Stimulated activated CD8-positive, alpha-beta memory T cell treated with anti-CD3 and anti-CD28 coated beads, Interleukin-15, amount 100 ng/mL, for 4 hours (primary cell): ENCODE results near the gene NR4A1.

Experiments used
- DNase-seq, 2 donors: peaks; one replicate each; pipeline ENCODE4 v3.0.0-alpha.2; 2020; ENCODE audit warnings: low read depth in 2 of 2

The NR4A1 gene

DNA sequence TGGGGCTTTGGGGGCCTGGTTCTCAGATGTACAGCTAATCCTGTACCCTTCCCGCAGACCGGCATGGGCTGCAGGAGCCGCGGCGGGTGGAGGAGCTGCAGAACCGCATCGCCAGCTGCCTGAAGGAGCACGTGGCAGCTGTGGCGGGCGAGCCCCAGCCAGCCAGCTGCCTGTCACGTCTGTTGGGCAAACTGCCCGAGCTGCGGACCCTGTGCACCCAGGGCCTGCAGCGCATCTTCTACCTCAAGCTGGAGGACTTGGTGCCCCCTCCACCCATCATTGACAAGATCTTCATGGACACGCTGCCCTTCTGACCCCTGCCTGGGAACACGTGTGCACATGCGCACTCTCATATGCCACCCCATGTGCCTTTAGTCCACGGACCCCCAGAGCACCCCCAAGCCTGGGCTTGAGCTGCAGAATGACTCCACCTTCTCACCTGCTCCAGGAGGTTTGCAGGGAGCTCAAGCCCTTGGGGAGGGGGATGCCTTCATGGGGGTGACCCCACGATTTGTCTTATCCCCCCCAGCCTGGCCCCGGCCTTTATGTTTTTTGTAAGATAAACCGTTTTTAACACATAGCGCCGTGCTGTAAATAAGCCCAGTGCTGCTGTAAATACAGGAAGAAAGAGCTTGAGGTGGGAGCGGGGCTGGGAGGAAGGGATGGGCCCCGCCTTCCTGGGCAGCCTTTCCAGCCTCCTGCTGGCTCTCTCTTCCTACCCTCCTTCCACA lies 7.6 kb downstream of the NR4A1 start:
- no peak for DNase-seq

- DNase-seq, result no peak
Measured at GRCh38 chr12:52059582-52060497, 8.6 kb downstream of the NR4A1 start.

- no peak for DNase-seq
Measured at GRCh38 chr12:52060498-52061177, 9.4 kb downstream of the NR4A1 start.

DNA sequence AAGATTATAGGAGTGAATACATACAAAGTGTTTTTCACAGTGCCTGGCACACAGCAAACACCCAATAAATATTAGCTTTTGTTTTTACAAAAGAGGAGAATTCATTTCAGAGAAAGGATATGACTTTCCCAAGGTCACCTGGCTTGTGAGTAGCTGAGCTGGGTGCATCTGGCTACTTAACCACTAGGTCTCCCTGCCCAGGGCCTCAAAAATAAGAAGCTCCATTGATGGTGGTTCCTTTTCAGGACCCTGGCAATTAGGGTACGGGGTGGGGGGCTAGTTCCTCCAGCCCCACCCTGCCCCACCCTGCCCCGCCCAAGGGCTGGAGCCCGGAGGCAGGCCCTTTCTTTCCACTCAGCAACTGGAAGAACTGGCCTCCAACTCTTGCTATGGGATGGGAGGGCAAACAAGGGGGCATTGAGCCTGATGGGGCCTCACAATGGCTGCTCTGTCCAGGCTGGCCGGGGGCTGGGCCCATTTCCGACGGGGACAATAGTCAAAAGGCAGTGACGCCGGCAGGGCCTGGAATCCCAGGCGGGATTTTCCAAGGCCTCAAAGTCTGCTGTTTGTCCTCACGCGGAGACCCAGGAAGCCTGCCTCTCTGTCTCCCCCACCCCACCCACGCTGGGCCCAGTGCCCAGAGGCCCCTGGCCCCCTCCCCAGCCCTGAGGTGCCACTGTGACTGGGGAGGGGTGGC lies 10.4 kb downstream of the NR4A1 start:
- DNase-seq, result no peak

- no peak for DNase-seq
Measured at GRCh38 chr12:52062167-52063081, 11.2 kb downstream of the NR4A1 start.

DNA sequence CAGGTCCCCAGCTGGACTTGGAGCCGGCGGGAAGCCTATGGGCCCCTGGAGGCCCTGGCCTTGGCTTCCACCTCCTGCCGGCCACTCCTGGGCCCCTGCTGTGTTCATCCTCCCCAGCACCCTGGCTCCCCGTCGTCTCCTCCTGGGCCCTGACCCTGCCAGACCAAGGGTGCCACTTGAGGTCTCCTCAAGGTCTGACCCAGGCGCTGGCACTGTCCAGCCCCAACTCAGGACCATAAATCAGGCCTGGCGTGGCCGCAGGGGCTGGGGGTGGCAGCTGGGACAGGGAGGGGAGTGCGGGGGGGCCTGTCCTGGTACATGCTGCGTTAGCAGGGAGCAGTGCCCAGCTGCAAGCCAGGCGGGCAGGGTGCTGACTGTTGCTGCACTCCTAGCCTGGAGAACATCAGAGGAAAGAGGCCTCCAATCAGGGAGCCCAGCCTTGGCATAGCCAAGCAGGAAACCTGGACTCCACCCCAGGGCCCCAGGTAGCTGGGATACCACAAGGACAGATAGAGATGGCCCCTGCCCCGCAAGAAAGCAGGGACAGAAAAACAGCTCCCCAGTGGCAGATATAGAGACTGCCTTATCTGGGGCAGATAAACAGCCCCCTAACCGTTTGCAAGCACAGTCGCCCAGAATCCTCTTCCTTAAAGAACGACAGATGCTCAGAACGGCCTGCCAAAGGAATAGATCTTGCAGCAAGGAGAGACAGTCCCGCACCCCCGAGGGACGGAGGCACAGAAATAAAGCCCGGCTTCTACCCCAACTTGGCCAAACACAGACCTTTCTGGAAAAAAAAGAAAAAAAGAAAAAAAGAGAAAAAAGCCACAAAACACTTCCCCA lies 12.1 kb downstream of the NR4A1 start:
- no peak for DNase-seq

DNA sequence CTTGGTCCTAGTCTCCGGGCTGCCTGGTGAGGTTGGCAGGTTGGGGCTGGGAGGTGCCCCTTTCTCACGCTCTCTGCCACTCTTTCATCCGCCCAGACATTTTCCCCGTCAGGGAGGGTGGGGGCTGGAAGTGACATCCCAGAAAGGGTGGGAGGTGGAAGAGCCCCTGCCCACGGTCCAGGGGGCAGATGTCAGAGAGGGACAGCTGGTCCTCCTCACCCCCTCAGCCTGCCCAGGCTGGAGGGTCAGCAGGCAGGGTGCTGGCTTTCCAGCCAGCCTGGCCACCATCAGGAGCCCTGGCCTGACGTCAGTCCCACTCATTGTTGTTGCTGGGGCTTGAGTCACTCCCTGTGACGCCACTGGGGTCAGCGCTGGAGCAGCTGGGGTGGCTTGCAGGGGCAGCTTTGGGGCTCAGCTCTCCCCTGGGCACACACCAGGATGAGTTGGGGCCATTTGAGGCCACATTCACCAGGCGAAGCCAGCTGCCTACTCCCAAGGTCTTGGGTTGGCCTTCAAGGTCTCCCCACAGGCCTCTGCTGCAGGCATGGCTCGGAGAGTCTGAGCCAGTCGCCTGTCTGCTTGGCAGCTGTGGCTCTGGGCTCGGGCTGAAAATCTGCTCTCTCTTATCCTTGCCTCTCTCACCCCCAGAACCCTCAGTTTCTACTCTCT lies 12.9 kb downstream of the NR4A1 start:
- no peak for DNase-seq

DNA sequence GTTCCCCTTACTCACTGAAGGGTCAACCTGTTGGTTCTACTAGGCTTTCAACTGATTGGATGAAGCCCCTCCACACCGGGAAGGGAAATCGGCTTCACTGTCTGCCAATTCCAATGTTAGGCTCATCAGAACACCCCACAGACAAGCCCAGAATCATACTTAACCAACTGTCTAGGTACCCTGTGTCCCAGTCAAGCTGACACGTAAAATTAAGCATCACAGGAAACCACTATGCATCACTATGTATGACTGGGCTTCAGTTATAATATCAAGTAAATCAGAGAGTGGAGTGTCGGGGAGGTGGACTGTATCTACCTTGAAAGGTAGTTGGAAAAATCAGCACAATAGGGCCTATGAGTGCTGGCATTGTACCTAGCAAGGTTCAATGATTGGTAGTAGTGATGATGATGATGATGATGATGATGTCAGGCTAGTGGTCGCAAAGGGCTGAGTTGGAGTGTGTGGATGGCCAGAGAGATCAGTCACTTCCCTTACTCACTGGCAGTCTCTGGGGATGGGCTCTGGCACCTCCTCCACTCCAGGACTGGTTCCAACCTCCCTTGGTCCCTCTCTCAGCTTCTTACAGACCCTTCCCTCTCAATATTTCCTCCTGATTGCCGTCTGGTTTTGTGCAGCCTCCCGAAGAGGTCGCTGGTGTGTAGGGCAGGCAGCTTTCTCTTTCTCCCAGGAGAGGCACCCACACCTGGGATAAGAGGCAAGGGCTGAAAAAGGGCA lies 15.3 kb downstream of the NR4A1 start:
- no peak for DNase-seq

GRCh38 chr12:52067081-52067374 lies 15.8 kb downstream of the NR4A1 start:
- DNase-seq, result no peak

DNA sequence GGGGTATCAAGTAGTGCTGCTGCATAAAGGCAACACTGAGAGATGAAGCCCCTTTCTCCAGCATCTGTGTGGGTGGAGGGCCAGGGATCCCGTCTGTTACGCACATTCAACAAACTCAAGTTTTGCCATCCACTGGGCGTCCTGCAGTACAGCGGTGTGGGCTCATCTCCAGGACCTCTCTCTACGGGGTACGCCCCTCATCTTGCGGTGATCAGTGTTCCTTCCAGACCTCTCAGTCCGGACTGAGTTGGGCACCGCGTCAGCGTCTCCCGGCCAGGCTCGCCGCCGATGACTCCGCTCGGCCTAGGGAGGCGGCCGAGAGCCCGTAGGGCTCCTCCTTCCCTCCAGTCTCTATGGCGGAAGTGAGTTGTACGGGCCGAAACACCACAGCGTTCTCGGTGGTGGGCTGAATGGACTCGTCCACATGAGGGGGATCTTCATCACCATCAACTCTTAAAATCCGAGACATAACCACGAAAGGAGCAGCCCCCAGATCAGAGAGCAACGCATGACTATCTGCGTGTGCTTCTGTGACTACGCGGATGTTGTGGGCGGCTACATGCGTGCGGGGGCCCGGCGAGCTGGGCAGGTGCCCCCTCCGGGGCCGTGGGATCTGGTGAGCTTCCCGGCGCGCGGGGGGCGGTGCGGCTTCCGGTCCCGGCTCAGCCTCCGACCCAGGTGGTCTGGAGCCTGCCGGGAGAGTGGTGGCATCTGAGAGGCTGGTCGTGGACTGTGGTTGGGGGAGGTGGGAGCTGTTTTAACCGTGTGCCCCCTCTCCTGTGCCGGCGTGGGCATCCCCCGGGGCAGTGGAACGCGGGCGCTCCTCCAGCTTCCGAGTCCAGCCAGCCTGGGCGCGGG lies 18.3 kb downstream of the NR4A1 start, which contains the start of gene ATG101:
TSS of gene ATG101 (plus strand) at position 652 of the 858 bp plus-strand sequence. CDS start 3,673 bp downstream, outside the sequence.
- peak; percentile 69 to 78 for DNase-seq

- DNase-seq, result no peak
Measured at GRCh38 chr12:52070185-52070925, 19.1 kb downstream of the NR4A1 start.

- DNase-seq, result no peak
Measured at GRCh38 chr12:52073531-52074381, 22.5 kb downstream of the NR4A1 start.

DNA sequence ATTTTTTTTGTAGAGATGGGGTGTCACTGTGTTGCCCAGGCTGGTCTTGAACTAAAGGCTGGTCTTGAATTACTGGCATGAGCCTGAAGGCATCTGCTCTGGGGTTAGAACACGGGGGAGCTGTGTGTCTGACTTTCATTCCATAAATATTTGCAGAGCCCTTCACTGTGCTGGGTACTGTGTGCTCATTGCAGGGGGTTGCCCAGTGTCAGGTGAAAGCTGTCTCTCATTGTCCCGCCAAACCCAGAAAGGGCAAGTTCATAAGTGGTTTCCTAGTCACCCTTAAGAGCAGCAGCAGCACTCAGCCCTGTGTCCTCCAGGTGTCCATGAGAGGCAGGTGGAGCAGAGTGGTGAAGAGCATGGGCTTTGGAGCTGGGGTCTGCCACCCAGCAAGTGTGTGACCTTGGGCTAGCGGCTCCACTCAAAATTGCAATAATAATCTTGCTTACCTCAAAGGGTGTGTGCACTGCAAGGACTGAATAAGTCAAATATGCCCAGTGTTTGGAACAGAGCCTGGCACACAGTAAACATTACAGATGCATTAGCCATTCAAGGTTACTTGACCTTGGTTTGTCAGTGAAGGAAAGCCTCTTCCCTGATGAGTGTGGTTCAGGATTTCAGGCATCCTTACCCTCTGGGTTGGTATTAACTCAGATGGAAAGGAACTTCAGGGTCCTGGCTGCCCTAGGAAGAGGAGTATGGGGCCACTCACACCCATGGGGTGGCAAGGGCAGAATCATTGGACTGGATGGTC lies 23.9 kb downstream of the NR4A1 start:
- no peak for DNase-seq

DNA sequence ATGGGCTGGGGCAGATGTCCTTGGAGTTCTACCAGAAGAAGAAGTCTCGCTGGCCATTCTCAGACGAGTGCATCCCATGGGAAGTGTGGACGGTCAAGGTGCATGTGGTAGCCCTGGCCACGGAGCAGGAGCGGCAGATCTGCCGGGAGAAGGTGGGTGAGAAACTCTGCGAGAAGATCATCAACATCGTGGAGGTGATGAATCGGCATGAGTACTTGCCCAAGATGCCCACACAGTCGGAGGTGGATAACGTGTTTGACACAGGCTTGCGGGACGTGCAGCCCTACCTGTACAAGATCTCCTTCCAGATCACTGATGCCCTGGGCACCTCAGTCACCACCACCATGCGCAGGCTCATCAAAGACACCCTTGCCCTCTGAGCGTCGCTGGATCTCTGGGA lies 25.6 kb downstream of the NR4A1 start:
- DNase-seq, result no peak

DNA sequence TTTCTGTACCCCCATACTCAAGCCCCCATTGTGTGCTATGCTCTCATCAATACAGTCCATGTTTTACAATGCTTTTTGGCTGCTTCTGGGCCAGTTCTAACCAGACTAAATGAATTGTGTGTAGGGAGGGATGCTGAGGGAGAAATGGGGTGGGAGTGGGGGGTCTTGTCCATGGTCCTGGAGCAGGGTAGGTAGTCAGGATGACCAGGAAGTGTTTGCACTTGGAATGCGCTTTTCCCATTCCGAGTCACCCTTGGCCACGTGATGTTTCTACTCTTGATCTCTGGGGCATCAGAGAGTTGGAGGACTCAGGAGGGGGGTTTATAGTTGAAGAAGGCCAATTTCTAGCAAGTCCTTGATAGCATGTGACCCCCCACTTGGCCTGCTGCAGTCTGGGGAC lies 27.0 kb downstream of the NR4A1 start:
- no peak for DNase-seq
